Liver (tissue), 9 donors: ENCODE results near the gene PCDH12. TPM values are rescaled to one million over a fixed set of nuclear protein-coding genes. Genes with fewer than 3 reads are reported as not detected.

Experiments used
- DNase-seq: peaks from one replicate; pipeline ENCODE4 v3.0.0-alpha.2; 2017; ENCODE audit warnings: low spot score
- H3K27ac ChIP-seq, 2 donors: one replicate each; pipeline ENCODE4 v1.7.0; 2013; ENCODE audit warnings: inconsistent platforms in 2 of 2, low read length in 2 of 2, control low read depth in 1 of 2, low read depth in 1 of 2, mild to moderate bottlenecking in 1 of 2
- H3K27me3 ChIP-seq, 4 donors: one replicate each; pipeline versions ENCODE4 v1.6.1 to v1.7.0; 2013; ENCODE audit warnings: low read length in 3 of 4, inconsistent platforms in 1 of 4, mild to moderate bottlenecking in 1 of 4, moderate library complexity in 1 of 4; ENCODE audit not compliant: control insufficient read depth in 4 of 4, insufficient read depth in 4 of 4
- H3K36me3 ChIP-seq, 4 donors: one replicate each; pipeline versions ENCODE4 v1.6.1 to v1.7.0; 2013; ENCODE audit warnings: low read length in 3 of 4, mild to moderate bottlenecking in 3 of 4, low read depth in 1 of 4, moderate library complexity in 1 of 4; ENCODE audit not compliant: control insufficient read depth in 4 of 4, insufficient read depth in 3 of 4
- H3K4me1 ChIP-seq, 4 donors: one replicate each; pipeline versions ENCODE4 v1.6.1 to v1.7.0; 2013; ENCODE audit warnings: low read length in 3 of 4, mild to moderate bottlenecking in 3 of 4, moderate library complexity in 1 of 4; ENCODE audit not compliant: control insufficient read depth in 4 of 4, insufficient read depth in 4 of 4
- H3K4me3 ChIP-seq, 3 donors: one replicate each; pipeline versions ENCODE4 v1.6.1 to v1.7.0; 2013; ENCODE audit warnings: low read length in 3 of 3, control low read depth in 1 of 3, low read depth in 1 of 3, mild to moderate bottlenecking in 1 of 3
- H3K9ac ChIP-seq, 2 donors: one replicate each; pipeline ENCODE4 v1.7.0; 2013; ENCODE audit warnings: low read length in 2 of 2, mild to moderate bottlenecking in 2 of 2, moderate library complexity in 2 of 2, control low read depth in 1 of 2, low read depth in 1 of 2
- H3K9me3 ChIP-seq, 4 donors: one replicate each; pipeline versions ENCODE4 v1.6.1 to v1.7.0; 2013; ENCODE audit warnings: low read length in 3 of 4; ENCODE audit not compliant: control insufficient read depth in 4 of 4
- ATF3 ChIP-seq: IDR thresholded peaks from 2 replicates; pipeline ENCODE4 v1.6.1; 2016; ENCODE audit warnings: antibody characterized with exemption
- CTCF ChIP-seq: fragments of 150-350 bp; IDR thresholded peaks from 2 replicates; pipeline ENCODE4 v1.5.1; 2017; ENCODE audit warnings: improper control_type of control experiment, low read depth, low read length; ENCODE audit not compliant: missing input control
- EGR1 ChIP-seq, 2 donors: IDR thresholded peaks; 2 replicates each; pipeline ENCODE4 v1.6.1; 2016 to 2018; ENCODE audit warnings: antibody characterized with exemption in 2 of 2, low read depth in 2 of 2
- FOXA2 ChIP-seq: IDR thresholded peaks from 2 replicates; pipeline ENCODE4 v1.6.1; 2016; ENCODE audit warnings: antibody characterized with exemption
- GABPA ChIP-seq, 2 donors: IDR thresholded peaks in 1 of 2; conservative IDR thresholded peaks in 1 of 2; 2 replicates each; pipeline ENCODE4 v1.6.1; 2016; ENCODE audit warnings: antibody characterized with exemption in 2 of 2, mild to moderate bottlenecking in 1 of 2, moderate library complexity in 1 of 2
- HNF4A ChIP-seq, 2 donors: conservative IDR thresholded peaks; 2 replicates each; pipeline ENCODE4 v1.6.1; 2016; ENCODE audit warnings: antibody characterized with exemption in 2 of 2, mild to moderate bottlenecking in 2 of 2
- HNF4G ChIP-seq: IDR thresholded peaks from 2 replicates; pipeline ENCODE4 v1.6.1; 2016; ENCODE audit warnings: antibody characterized with exemption
- JUND ChIP-seq, 2 donors: IDR thresholded peaks; 2 replicates each; pipeline ENCODE4 v1.6.1; 2016; ENCODE audit warnings: antibody characterized with exemption in 2 of 2
- NR2F2 ChIP-seq: IDR thresholded peaks from 2 replicates; pipeline ENCODE4 v1.6.1; 2016; ENCODE audit warnings: antibody characterized with exemption
- RAD21 ChIP-seq, 2 donors: IDR thresholded peaks; 2 replicates each; pipeline ENCODE4 v1.6.1; 2016; ENCODE audit warnings: antibody characterized with exemption in 2 of 2, mild to moderate bottlenecking in 2 of 2
- REST ChIP-seq: IDR thresholded peaks from 2 replicates; pipeline ENCODE4 v1.6.1; 2016; ENCODE audit warnings: antibody characterized with exemption, mild to moderate bottlenecking
- RXRA ChIP-seq, 2 donors: IDR thresholded peaks; 2 replicates each; pipeline ENCODE4 v1.6.1; 2017 to 2018; ENCODE audit warnings: antibody characterized with exemption in 2 of 2, mild to moderate bottlenecking in 1 of 2
- SP1 ChIP-seq: IDR thresholded peaks from 2 replicates; pipeline ENCODE4 v1.6.1; 2018; ENCODE audit warnings: antibody characterized with exemption, mild to moderate bottlenecking
- YY1 ChIP-seq: IDR thresholded peaks from 2 replicates; pipeline ENCODE4 v1.6.1; 2016; ENCODE audit warnings: antibody characterized with exemption, mild to moderate bottlenecking
- WGBS: extraction: QIAGEN DNeasy Blood & Tissue Kit; methylation state at CpG from one replicate; pipeline ENCODE4 v1.1.7; 2013; 5-methylcytosine and 5-hydroxymethylcytosine counted together
- polyA plus RNA-seq, 2 donors: library from polyadenylated mRNA; stranded (reverse) in 1 of 2; unstranded in 1 of 2; fragments of 200-250 nt in 1 of 2; fragments of >200 nt in 1 of 2; fragmentation: Nextera tagmentation in 1 of 2; extraction: Ambion mirVana in 1 of 2; gene quantifications; one replicate each; pipeline versions ENCODE4 v1.2.1 to v1.2.3, GENCODE V29; 2013 to 2015
- total RNA-seq, 2 donors: library from RNA; depleted of rRNA; stranded (reverse); fragments of >200 nt; gene quantifications; one replicate each; pipeline ENCODE4 v1.2.3, GENCODE V29; 2014
- TF ChIP-seq, protein P1 (sequence below): IDR thresholded peaks from 2 replicates; pipeline ENCODE4 v1.6.1; 2016; ENCODE audit warnings: antibody characterized with exemption
- TF ChIP-seq, protein P2 (sequence below): IDR thresholded peaks from 2 replicates; pipeline ENCODE4 v1.6.1; 2016; ENCODE audit warnings: antibody characterized with exemption
- donor health status: healthy.
- donor health status: healthy.
- donor health status: healthy.
- donor health status: healthy.
- donor health status: healthy.

Gene PCDH12
- total and polyA plus RNA-seq, 4 donors: 0.74 to 4.9 (median 3.8) TPM

- H3K36me3 ChIP-seq: no peaks in the 10 kb centered on the region
- peak overlapping the region in 1 of 2 donors; percentile 9 for H3K27ac ChIP-seq
- WGBS: 56% methylated on average over 8 of the region's 8 CpGs
- H3K4me1 ChIP-seq: peaks cover 6 to 26% (median 11%) of the 10 kb centered on the region in 4 donors
- no peak for DNase-seq
- TF ChIP-seq FOXA2 (no peak), ATF3 (peak; percentile 70), RXRA (IDR thresholded peaks at IDR 0.05) (peak; percentile 94 to 99), NR2F2 (no peak), HNF4G (peak; percentile 47), JUND (IDR thresholded peaks at IDR 0.05) (peak; percentile 63 to 96), HNF4A (conservative IDR thresholded peaks at IDR 0.05) (peak; percentile 43 to 87), GABPA (IDR thresholded peaks at IDR 0.05 in 1 of 2, conservative IDR thresholded peaks at IDR 0.05 in 1 of 2) (no peak), CTCF (no peak), RAD21 (IDR thresholded peaks at IDR 0.05) (no peak), SP1 (peak; percentile 76), YY1 (no peak), EGR1 (IDR thresholded peaks at IDR 0.05; ENCODE audit: low read depth in 2 of 2) (no peak)
- TF ChIP-seq, protein P1, sequence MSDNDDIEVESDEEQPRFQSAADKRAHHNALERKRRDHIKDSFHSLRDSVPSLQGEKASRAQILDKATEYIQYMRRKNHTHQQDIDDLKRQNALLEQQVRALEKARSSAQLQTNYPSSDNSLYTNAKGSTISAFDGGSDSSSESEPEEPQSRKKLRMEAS: peak; percentile 16
- TF ChIP-seq, protein P2, sequence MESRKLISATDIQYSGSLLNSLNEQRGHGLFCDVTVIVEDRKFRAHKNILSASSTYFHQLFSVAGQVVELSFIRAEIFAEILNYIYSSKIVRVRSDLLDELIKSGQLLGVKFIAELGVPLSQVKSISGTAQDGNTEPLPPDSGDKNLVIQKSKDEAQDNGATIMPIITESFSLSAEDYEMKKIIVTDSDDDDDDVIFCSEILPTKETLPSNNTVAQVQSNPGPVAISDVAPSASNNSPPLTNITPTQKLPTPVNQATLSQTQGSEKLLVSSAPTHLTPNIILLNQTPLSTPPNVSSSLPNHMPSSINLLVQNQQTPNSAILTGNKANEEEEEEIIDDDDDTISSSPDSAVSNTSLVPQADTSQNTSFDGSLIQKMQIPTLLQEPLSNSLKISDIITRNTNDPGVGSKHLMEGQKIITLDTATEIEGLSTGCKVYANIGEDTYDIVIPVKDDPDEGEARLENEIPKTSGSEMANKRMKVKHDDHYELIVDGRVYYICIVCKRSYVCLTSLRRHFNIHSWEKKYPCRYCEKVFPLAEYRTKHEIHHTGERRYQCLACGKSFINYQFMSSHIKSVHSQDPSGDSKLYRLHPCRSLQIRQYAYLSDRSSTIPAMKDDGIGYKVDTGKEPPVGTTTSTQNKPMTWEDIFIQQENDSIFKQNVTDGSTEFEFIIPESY: no peak
- no peak overlapping the region for H3K4me3 ChIP-seq
- H3K9ac ChIP-seq: no peak overlapping the region
- no peaks in the 10 kb centered on the region for H3K9me3 ChIP-seq
- no peaks in the 10 kb centered on the region for H3K27me3 ChIP-seq
These were observed 38.5 kb downstream of the PCDH12 start for GRCh38 chr5:141919218-141920119.

GRCh38 chr5:141917760-141918159 lies 40.2 kb downstream of the PCDH12 start:
- Histone ChIP-seq H3K9ac (no peak overlapping the region), H3K27ac (no peak overlapping the region), H3K9me3 (no peaks in the 10 kb centered on the region), H3K4me3 (no peak overlapping the region), H3K4me1 (peaks cover 6 to 22% (median 8%) of the 10 kb centered on the region in 4 donors), H3K27me3 (no peaks in the 10 kb centered on the region), H3K36me3 (no peaks in the 10 kb centered on the region)
- DNase-seq: no peak
- TF ChIP-seq GABPA (IDR thresholded peaks at IDR 0.05 in 1 of 2, conservative IDR thresholded peaks at IDR 0.05 in 1 of 2) (no peak), REST (no peak), FOXA2 (no peak)
- 87% methylated on average over 5 of the region's 5 CpGs for WGBS
